MM.1S (cell line): ENCODE results near the gene WASF2.

Experiments used
- DNase-seq: peaks from one replicate; pipeline ENCODE4 v3.0.0-alpha.2; 2015
- H2AFZ ChIP-seq: fragments of 300-600 bp; sonication (generic); 2 replicates; pipeline ENCODE4 v1.6.0; 2016; ENCODE audit warnings: antibody characterized with exemption, low read length
- H3F3A ChIP-seq: fragments of 300-600 bp; sonication (generic); 2 replicates; pipeline ENCODE4 v1.6.1; 2016; ENCODE audit warnings: mild to moderate bottlenecking, antibody characterized with exemption, low read length, moderate library complexity, mixed read lengths; ENCODE audit not compliant: insufficient read depth
- H3K27ac ChIP-seq: fragments of 300-600 bp; sonication (generic); 2 replicates; pipeline ENCODE4 v1.5.1; 2016; ENCODE audit warnings: mild to moderate bottlenecking, low read length
- H3K27me3 ChIP-seq: fragments of 300-600 bp; sonication (generic); replicated peaks from 2 replicates; pipeline ENCODE4 v1.6.0; 2016; ENCODE audit warnings: low read length; ENCODE audit not compliant: insufficient read depth
- H3K36me3 ChIP-seq: fragments of 300-600 bp; sonication (generic); replicated peaks from 2 replicates; pipeline ENCODE4 v1.6.1; 2016; ENCODE audit warnings: mild to moderate bottlenecking, low read length, mixed read lengths; ENCODE audit not compliant: insufficient read depth
- H3K4me1 ChIP-seq: fragments of 300-600 bp; sonication (generic); 2 replicates; pipeline ENCODE4 v1.6.1; 2016; ENCODE audit warnings: low read length, mixed read lengths
- H3K4me2 ChIP-seq: fragments of 300-600 bp; sonication (generic); 2 replicates; pipeline ENCODE4 v1.6.0; 2016; ENCODE audit warnings: low read depth, low read length
- H3K4me3 ChIP-seq: fragments of 300-600 bp; sonication (generic); 2 replicates; pipeline ENCODE4 v1.5.1; 2016; ENCODE audit warnings: low read length, mixed read lengths
- H3K79me2 ChIP-seq: fragments of 300-600 bp; sonication (generic); 2 replicates; pipeline ENCODE4 v1.6.1; 2016; ENCODE audit warnings: mixed run types, low read length, mixed read lengths
- H3K9ac ChIP-seq: fragments of 300-600 bp; sonication (generic); 2 replicates; pipeline ENCODE4 v1.6.1; 2016; ENCODE audit warnings: low read length, mixed read lengths
- H3K9me2 ChIP-seq: fragments of 300-600 bp; sonication (generic); replicated peaks from 2 replicates; pipeline ENCODE4 v1.6.1; 2016; ENCODE audit warnings: mild to moderate bottlenecking, low read length, mixed read lengths; ENCODE audit not compliant: insufficient read depth
- H3K9me3 ChIP-seq: fragments of 300-600 bp; sonication (generic); replicated peaks from 2 replicates; pipeline ENCODE4 v1.6.1; 2016; ENCODE audit warnings: mild to moderate bottlenecking, low read length, mixed read lengths; ENCODE audit not compliant: insufficient read depth
- H4K20me1 ChIP-seq: fragments of 300-600 bp; sonication (generic); 2 replicates; pipeline ENCODE4 v1.6.1; 2016; ENCODE audit warnings: mild to moderate bottlenecking, low read length, moderate library complexity, mixed read lengths; ENCODE audit not compliant: insufficient read depth
- EZH2 ChIP-seq: fragments of 300-600 bp; sonication (generic); optimal IDR thresholded peaks from 2 replicates; pipeline ENCODE3; 2017; ENCODE audit warnings: low read depth, mild to moderate bottlenecking, antibody characterized with exemption, low read length, mixed read lengths
- EZH2phosphoT487 ChIP-seq: fragments of 300-600 bp; sonication (generic); IDR thresholded peaks from 2 replicates; pipeline ENCODE4 v1.6.1; 2018; ENCODE audit warnings: antibody characterized with exemption, low read length
- TF ChIP-seq, protein P1 (sequence below): fragments of 300-600 bp; sonication (generic); IDR thresholded peaks from 2 replicates; pipeline ENCODE4 v1.5.1; 2016; ENCODE audit warnings: antibody characterized with exemption, low read length, mixed read lengths

Gene WASF2

DNA sequence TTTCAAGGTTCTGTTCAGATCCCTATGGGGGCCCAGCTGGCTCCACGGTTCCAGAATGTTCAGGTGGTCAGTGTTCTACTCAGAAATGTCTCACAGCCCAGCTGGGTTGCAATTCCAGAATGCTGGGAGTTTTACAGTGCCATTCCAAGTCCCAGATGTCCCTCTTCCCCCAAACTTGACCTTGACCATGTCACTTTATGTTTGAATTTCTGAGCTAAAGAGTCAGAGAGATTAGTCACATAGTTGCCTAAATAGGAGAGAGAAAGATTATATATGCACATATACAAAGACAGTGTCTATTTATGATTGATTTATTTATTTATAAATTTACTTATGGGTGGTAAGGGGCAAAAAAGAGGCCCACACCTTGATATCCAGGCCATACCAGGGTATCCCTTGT, 95.0 kb downstream of the WASF2 start:
- peaks cover 7% of the 10 kb centered on the region for H3K4me1 ChIP-seq
- H3K9me3 ChIP-seq = no peaks in the 10 kb centered on the region
- H3K79me2 ChIP-seq = no peaks in the 10 kb centered on the region
- no peak overlapping the region for H3K9ac ChIP-seq
- H3K9me2 ChIP-seq = no peaks in the 10 kb centered on the region
- H3K4me3 ChIP-seq = no peak overlapping the region
- no peaks in the 10 kb centered on the region for H3K36me3 ChIP-seq
- H3K27ac ChIP-seq = no peak overlapping the region
- H3K27me3 ChIP-seq = peaks cover 14% of the 10 kb centered on the region; the same call in 1 of the 2 replicates
- TF ChIP-seq EZH2 (no peak), EZH2phosphoT487 (no peak)
- TF ChIP-seq, protein P1, sequence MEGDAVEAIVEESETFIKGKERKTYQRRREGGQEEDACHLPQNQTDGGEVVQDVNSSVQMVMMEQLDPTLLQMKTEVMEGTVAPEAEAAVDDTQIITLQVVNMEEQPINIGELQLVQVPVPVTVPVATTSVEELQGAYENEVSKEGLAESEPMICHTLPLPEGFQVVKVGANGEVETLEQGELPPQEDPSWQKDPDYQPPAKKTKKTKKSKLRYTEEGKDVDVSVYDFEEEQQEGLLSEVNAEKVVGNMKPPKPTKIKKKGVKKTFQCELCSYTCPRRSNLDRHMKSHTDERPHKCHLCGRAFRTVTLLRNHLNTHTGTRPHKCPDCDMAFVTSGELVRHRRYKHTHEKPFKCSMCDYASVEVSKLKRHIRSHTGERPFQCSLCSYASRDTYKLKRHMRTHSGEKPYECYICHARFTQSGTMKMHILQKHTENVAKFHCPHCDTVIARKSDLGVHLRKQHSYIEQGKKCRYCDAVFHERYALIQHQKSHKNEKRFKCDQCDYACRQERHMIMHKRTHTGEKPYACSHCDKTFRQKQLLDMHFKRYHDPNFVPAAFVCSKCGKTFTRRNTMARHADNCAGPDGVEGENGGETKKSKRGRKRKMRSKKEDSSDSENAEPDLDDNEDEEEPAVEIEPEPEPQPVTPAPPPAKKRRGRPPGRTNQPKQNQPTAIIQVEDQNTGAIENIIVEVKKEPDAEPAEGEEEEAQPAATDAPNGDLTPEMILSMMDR = no peak
- no peaks in the 10 kb centered on the region for H3F3A ChIP-seq
- H2AFZ ChIP-seq = no peak overlapping the region
- no peaks in the 10 kb centered on the region for H4K20me1 ChIP-seq
- H3K4me2 ChIP-seq = no peak overlapping the region
- no peak for DNase-seq

DNA sequence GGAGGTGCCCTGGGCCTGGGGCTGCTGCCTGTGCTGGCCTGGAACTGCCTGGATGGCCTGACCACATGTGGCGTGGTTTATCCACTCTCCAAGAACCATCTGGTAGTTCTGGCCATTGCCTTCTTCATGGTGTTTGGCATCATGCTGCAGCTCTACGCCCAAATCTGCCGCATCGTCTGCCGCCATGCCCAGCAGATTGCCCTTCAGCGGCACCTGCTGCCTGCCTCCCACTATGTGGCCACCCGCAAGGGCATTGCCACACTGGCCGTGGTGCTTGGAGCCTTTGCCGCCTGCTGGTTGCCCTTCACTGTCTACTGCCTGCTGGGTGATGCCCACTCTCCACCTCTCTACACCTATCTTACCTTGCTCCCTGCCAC, 95.7 kb downstream of the WASF2 start:
- Histone ChIP-seq H3K79me2 (no peaks in the 10 kb centered on the region), H4K20me1 (no peaks in the 10 kb centered on the region), H3K36me3 (no peaks in the 10 kb centered on the region), H3K27me3 (peaks cover 21% of the 10 kb centered on the region; the same call in 1 of the 2 replicates), H3F3A (no peaks in the 10 kb centered on the region), H3K27ac (no peak overlapping the region), H3K9me2 (no peaks in the 10 kb centered on the region), H3K4me2 (no peak overlapping the region), H3K9me3 (no peaks in the 10 kb centered on the region), H3K4me3 (no peak overlapping the region), H3K9ac (no peak overlapping the region), H3K4me1 (peaks cover 7% of the 10 kb centered on the region), H2AFZ (no peak overlapping the region)
- no peak for DNase-seq
- TF ChIP-seq, protein P1 = no peak
- TF ChIP-seq EZH2phosphoT487 = no peak
- no peak for TF ChIP-seq EZH2

DNA sequence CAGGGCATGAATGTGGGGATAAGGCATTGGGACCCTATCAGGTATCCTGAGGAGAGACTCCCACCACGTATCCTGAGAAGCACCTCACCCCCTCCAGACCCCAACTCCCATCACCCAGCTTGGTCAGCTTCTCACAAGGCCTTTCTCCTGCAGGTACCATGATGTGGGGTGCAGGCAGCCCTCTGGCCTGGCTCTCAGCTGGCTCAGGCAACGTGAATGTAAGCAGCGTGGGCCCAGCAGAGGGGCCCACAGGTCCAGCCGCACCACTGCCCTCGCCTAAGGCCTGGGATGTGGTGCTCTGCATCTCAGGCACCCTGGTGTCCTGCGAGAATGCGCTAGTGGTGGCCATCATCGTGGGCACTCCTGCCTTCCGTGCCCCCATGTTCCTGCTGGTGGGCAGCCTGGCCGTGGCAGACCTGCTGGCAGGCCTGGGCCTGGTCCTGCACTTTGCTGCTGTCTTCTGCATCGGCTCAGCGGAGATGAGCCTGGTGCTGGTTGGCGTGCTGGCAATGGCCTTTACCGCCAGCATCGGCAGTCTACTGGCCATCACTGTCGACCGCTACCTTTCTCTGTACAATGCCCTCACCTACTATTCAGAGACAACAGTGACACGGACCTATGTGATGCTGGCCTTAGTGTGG, 96.2 kb downstream of the WASF2 start:
- Histone ChIP-seq H3F3A (no peaks in the 10 kb centered on the region), H3K4me3 (no peak overlapping the region), H3K9ac (no peak overlapping the region), H3K79me2 (no peaks in the 10 kb centered on the region), H3K36me3 (no peaks in the 10 kb centered on the region), H3K4me2 (no peak overlapping the region), H3K9me2 (no peaks in the 10 kb centered on the region), H3K27ac (no peak overlapping the region), H2AFZ (no peak overlapping the region), H3K9me3 (no peaks in the 10 kb centered on the region), H3K4me1 (peaks cover 7% of the 10 kb centered on the region), H3K27me3 (peaks cover 21% of the 10 kb centered on the region; the same call in 1 of the 2 replicates), H4K20me1 (no peaks in the 10 kb centered on the region)
- DNase-seq = no peak
- no peak for TF ChIP-seq EZH2phosphoT487
- no peak for TF ChIP-seq EZH2
- TF ChIP-seq, protein P1 = no peak
